H1 (cell line): Measurements from ENCODE around the gene SBNO2. TPM values are rescaled to one million over a fixed set of nuclear protein-coding genes. Genes with fewer than 3 reads are reported as not detected.

Experiments used
- CTCF ChIA-PET: fragments of 300-600 bp; sonication (Branson Sonifier 250); formaldehyde crosslinking; loops from one replicate; lab custom pipeline; 2021; ENCODE audit not compliant: partially characterized antibody; lab: Charles Lee
- POLR2A ChIA-PET: fragments of 300-600 bp; sonication (Branson Sonifier 250); formaldehyde crosslinking; loops from one replicate; lab custom pipeline; 2021; ENCODE audit warnings: inconsistent platforms; ENCODE audit not compliant: partially characterized antibody; lab: Charles Lee
- DNase-seq, 2 experiments: peaks; one replicate each; pipeline versions ENCODE4 v3.0.0 to v3.0.0-alpha.2; 2010 to 2022; ENCODE audit warnings: low spot score in 2 of 2, low read depth in 1 of 2, mixed read lengths in 1 of 2
- FAIRE-seq: peaks from 2 replicates; lab custom pipeline; 2011; peaks lifted over from hg19 to GRCh38; lab: Jason Lieb, UNC
- H2AFZ ChIP-seq: 2 replicates; pipeline ENCODE4 v1.8.1; 2012; ENCODE audit warnings: low read length, inconsistent platforms
- H2AK5ac ChIP-seq: 2 replicates; pipeline ENCODE4 v1.6.1; 2013; ENCODE audit warnings: low read depth, low read length
- H2BK120ac ChIP-seq: replicated peaks from 2 replicates; pipeline ENCODE3; 2013; ENCODE audit warnings: low read depth, low read length, inconsistent platforms
- H2BK12ac ChIP-seq: 2 replicates; pipeline ENCODE4 v1.6.1; 2013; ENCODE audit warnings: low read depth, low read length
- H2BK15ac ChIP-seq: 2 replicates; pipeline ENCODE4 v1.6.1; 2013; ENCODE audit warnings: low read length
- H2BK20ac ChIP-seq: 2 replicates; pipeline ENCODE4 v1.6.1; 2013; ENCODE audit warnings: low read length
- H2BK5ac ChIP-seq: 2 replicates; pipeline ENCODE4 v1.6.1; 2013; ENCODE audit warnings: low read depth, low read length
- H3K14ac ChIP-seq: 2 replicates; pipeline ENCODE4 v1.6.1; 2013; ENCODE audit warnings: inconsistent platforms; ENCODE audit not compliant: insufficient read length
- H3K18ac ChIP-seq: 2 replicates; pipeline ENCODE4 v1.6.1; 2013; ENCODE audit warnings: low read length; ENCODE audit errors: extremely low read depth
- H3K23ac ChIP-seq: 2 replicates; pipeline ENCODE4 v1.6.1; 2013; ENCODE audit warnings: inconsistent platforms; ENCODE audit not compliant: insufficient read length
- H3K23me2 ChIP-seq: 2 replicates; pipeline ENCODE4 v1.6.1; 2013; ENCODE audit warnings: low read depth, low read length
- H3K27ac ChIP-seq: 2 replicates; pipeline ENCODE4 v1.6.1; 2011; ENCODE audit warnings: low read depth, low read length, inconsistent platforms
- H3K27me3 ChIP-seq, 4 experiments: replicated peaks in 1 of 4; 1 replicate in 1 of 4; 2 replicates in 3 of 4; pipeline versions ENCODE4 v1.6.1 to v1.8.1; 2011 to 2013; ENCODE audit warnings: low read length in 3 of 4, mild to moderate bottlenecking in 3 of 4, inconsistent platforms in 2 of 4, mixed read lengths in 2 of 4, moderate library complexity in 1 of 4; ENCODE audit not compliant: control insufficient read depth in 3 of 4, insufficient read depth in 3 of 4; ENCODE audit errors: extremely low read depth in 1 of 4
- H3K36me3 ChIP-seq, 4 experiments: 2 replicates each; pipeline versions ENCODE4 v1.6.1 to v1.8.1; 2011 to 2013; ENCODE audit warnings: mild to moderate bottlenecking in 4 of 4, low read length in 3 of 4, moderate library complexity in 2 of 4, control low read depth in 1 of 4, inconsistent platforms in 1 of 4; ENCODE audit not compliant: insufficient read depth in 4 of 4, control insufficient read depth in 2 of 4
- H3K4ac ChIP-seq: replicated peaks from 2 replicates; pipeline ENCODE3; 2013; ENCODE audit warnings: low read length, low read depth, mixed read lengths, inconsistent platforms; ENCODE audit not compliant: insufficient read length
- H3K4me1 ChIP-seq, 4 experiments: replicated peaks in 1 of 4; 1 replicate in 1 of 4; 2 replicates in 3 of 4; pipeline versions ENCODE4 v1.6.1 to v1.8.1; 2011 to 2013; ENCODE audit warnings: low read length in 3 of 4, inconsistent platforms in 2 of 4, mixed read lengths in 1 of 4; ENCODE audit not compliant: insufficient read depth in 4 of 4, control insufficient read depth in 3 of 4
- H3K4me2 ChIP-seq, 2 experiments: 2 replicates each; pipeline versions ENCODE4 v1.6.1 to v1.8.1; 2011 to 2013; ENCODE audit warnings: low read depth in 2 of 2, low read length in 2 of 2, control low read depth in 1 of 2, inconsistent platforms in 1 of 2, mild to moderate bottlenecking in 1 of 2; ENCODE audit not compliant: insufficient read depth in 1 of 2
- H3K4me3 ChIP-seq, 4 experiments: fragments of 200-600, 300-600 bp in 1 of 4; sonication (generic), shearing (Covaris generic), sonication (Bioruptor Twin) in 1 of 4; 2 replicates each; pipeline versions ENCODE4 v1.5.1 to v1.8.1; 2011 to 2016; ENCODE audit warnings: low read length in 4 of 4, low read depth in 3 of 4, control low read depth in 2 of 4, inconsistent platforms in 2 of 4, mild to moderate bottlenecking in 2 of 4, mixed read lengths in 1 of 4, moderate library complexity in 1 of 4; ENCODE audit not compliant: insufficient read depth in 2 of 4; ENCODE audit errors: extremely low read depth in 1 of 4
- H3K56ac ChIP-seq: replicated peaks from 2 replicates; pipeline ENCODE3; 2013; ENCODE audit warnings: low read depth, mild to moderate bottlenecking, mixed read lengths, low read length, inconsistent platforms; ENCODE audit not compliant: insufficient read length
- H3K79me1 ChIP-seq: 2 replicates; pipeline ENCODE4 v1.6.1; 2013; ENCODE audit warnings: low read depth, low read length, control low read depth
- H3K79me2 ChIP-seq, 2 experiments: 2 replicates each; pipeline versions ENCODE4 v1.6.1 to v1.8.1; 2012 to 2013; ENCODE audit warnings: low read length in 2 of 2, mild to moderate bottlenecking in 2 of 2, inconsistent platforms in 1 of 2; ENCODE audit not compliant: insufficient read depth in 2 of 2, control insufficient read depth in 1 of 2
- H3K9ac ChIP-seq, 4 experiments: replicated peaks in 1 of 4; 1 replicate in 1 of 4; 2 replicates in 3 of 4; pipeline versions ENCODE4 v1.6.1 to v1.8.1; 2011 to 2013; ENCODE audit warnings: low read depth in 3 of 4, low read length in 3 of 4, control low read depth in 2 of 4, mild to moderate bottlenecking in 2 of 4, moderate library complexity in 2 of 4, inconsistent platforms in 1 of 4; ENCODE audit errors: extremely low read depth in 1 of 4
- H3K9me3 ChIP-seq, 2 experiments: 2 replicates each; pipeline versions ENCODE4 v1.6.1 to v1.8.1; 2012 to 2013; ENCODE audit warnings: mild to moderate bottlenecking in 2 of 2, moderate library complexity in 2 of 2, control low read depth in 1 of 2, inconsistent platforms in 1 of 2, low read depth in 1 of 2, low read length in 1 of 2, mixed read lengths in 1 of 2; ENCODE audit not compliant: insufficient read depth in 2 of 2
- H4K20me1 ChIP-seq, 2 experiments: replicated peaks in 1 of 2; 2 replicates each; pipeline versions ENCODE3 to v1.8.1; 2011 to 2013; ENCODE audit warnings: inconsistent platforms in 2 of 2, low read length in 2 of 2, mild to moderate bottlenecking in 1 of 2; ENCODE audit not compliant: insufficient read depth in 2 of 2, control insufficient read depth in 1 of 2
- H4K5ac ChIP-seq: 2 replicates; pipeline ENCODE4 v1.6.1; 2013; ENCODE audit warnings: low read length, low read depth, mixed read lengths, inconsistent platforms; ENCODE audit not compliant: insufficient read length
- H4K8ac ChIP-seq: 2 replicates; pipeline ENCODE4 v1.8.0; 2013; ENCODE audit warnings: mild to moderate bottlenecking, moderate library complexity, low read length, inconsistent platforms; ENCODE audit not compliant: insufficient read depth; ENCODE audit errors: extremely low read depth
- H4K91ac ChIP-seq: replicated peaks from 2 replicates; pipeline ENCODE3; 2013; ENCODE audit warnings: low read length, mixed read lengths, inconsistent platforms; ENCODE audit not compliant: insufficient read length
- CHD1 ChIP-seq: IDR thresholded peaks from 2 replicates; pipeline ENCODE4 v1.6.1; 2012; ENCODE audit warnings: low read depth, low read length, improper control_type of control experiment
- CTCF ChIP-seq, 3 experiments: IDR thresholded peaks; 1 replicate in 2 of 3; 2 replicates in 1 of 3; pipeline versions ENCODE4 v1.5.1 to v1.6.1; 2011; ENCODE audit warnings: low read length in 3 of 3, mild to moderate bottlenecking in 3 of 3, inconsistent platforms in 2 of 3, low read depth in 1 of 3, moderate library complexity in 1 of 3; ENCODE audit not compliant: insufficient read depth in 1 of 3; ENCODE audit errors: control extremely low read depth in 1 of 3
- WGBS, 2 experiments: shearing (Covaris generic) in 1 of 2; methylation state at CpG; one replicate each; pipeline versions ENCODE4 v1.1.6 to v1.1.7; 2013 to 2015; ENCODE audit warnings: low lambda C conversion rate in 2 of 2, mixed read lengths in 2 of 2, inconsistent platforms in 1 of 2, low coverage in 1 of 2, missing lambda C conversion rate in 1 of 2; ENCODE audit not compliant: insufficient replicate concordance in 2 of 2, insufficient coverage in 1 of 2, insufficient read length in 1 of 2; ENCODE audit errors: extremely low coverage in 1 of 2, missing lambda C conversion rate in 1 of 2; 5-methylcytosine and 5-hydroxymethylcytosine counted together
- polyA plus RNA-seq, 7 experiments: library from polyadenylated mRNA; depleted of rRNA in 3 of 7; stranded (reverse) in 5 of 7; unstranded in 2 of 7; fragments of >200 nt in 5 of 7; fragments of 200-250 nt in 2 of 7; gene quantifications; 1 replicate in 5 of 7; 2 replicates in 1 of 7; 4 replicates in 1 of 7; pipeline versions ENCODE4 v1.2.1 to v1.2.3, GENCODE V29; 2011 to 2013; ENCODE audit warnings: missing spikeins in 2 of 7, mixed read lengths in 2 of 7
- total RNA-seq: library from RNA; stranded (reverse); fragmentation: NEBNext Ultra II Directional; extraction: Animal tissue kit (Norgen Biotek cat#: 25700); gene quantifications from 2 replicates; pipeline ENCODE4 v1.2.1, GENCODE V29; 2021

Gene SBNO2
- total and polyA plus RNA-seq, 2 of the 8 experiments (the other 6 are each of a cell fraction or from before 2014, with no cell fraction given) = 12.2 to 31.4 TPM

DNA sequence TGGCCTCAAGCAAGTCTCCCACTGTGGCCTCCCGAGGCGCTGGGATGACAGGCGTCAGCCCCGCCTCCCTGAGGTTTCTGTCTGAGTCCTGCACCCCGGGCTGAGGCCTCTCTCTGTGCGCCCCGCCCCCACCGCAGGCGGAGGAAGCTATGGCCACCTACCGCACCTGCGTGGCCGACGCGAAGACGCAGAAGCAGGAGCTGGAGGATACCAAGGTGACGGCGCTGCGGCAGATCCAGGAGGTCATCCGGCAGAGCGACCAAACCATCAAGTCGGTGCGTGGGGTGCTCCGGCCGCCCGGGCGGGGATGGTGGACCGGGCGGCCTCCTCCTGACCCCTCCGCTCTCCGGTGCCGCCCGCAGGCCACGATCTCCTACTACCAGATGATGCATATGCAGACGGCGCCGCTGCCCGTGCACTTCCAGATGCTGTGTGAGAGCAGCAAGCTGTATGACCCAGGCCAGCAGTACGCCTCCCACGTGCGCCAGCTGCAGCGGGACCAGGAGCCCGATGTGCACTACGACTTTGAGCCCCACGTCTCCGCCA is 94.4 kb downstream of the SBNO2 start:
- Histone ChIP-seq H3K9me3 (no peaks in the 10 kb centered on the region), H4K8ac (0 out of 2 replicates have a peak overlapping the region, but pooled peaks have one; percentile 51), H3K4me2 (no peak overlapping the region), H2BK20ac (no peak overlapping the region), H3K27me3 (no peaks in the 10 kb centered on the region), H2BK5ac (no peak overlapping the region), H3K23me2 (no peaks in the 10 kb centered on the region), H2BK15ac (no peak overlapping the region), H2BK12ac (no peak overlapping the region), H4K20me1 (peaks cover 0 to 12% of the 10 kb centered on the region in 2 experiments), H2BK120ac (no peak overlapping the region), H3K79me2 (no peaks in the 10 kb centered on the region), H3K56ac (no peak overlapping the region), H3K4me3 (no peak overlapping the region), H3K14ac (no peak overlapping the region), H3K79me1 (no peaks in the 10 kb centered on the region), H2AK5ac (no peak overlapping the region), H3K4ac (no peak overlapping the region), H3K27ac (no peak overlapping the region), H3K23ac (no peak overlapping the region), H3K18ac (no peak overlapping the region), H3K4me1 (peaks cover 0 to 7% (median 0%) of the 10 kb centered on the region in 4 experiments; a peak in 4 of 7 replicates), H3K36me3 (peaks cover 0 to 54% (median 15%) of the 10 kb centered on the region in 4 experiments; a peak in 3 of 8 replicates), H4K5ac (no peak overlapping the region), H2AFZ (no peak overlapping the region), H3K9ac (no peak overlapping the region), H4K91ac (no peak overlapping the region)
- CTCF ChIA-PET = interaction anchor here (0.6 to 8.9 kb wide), 9 partner anchors 8 to 138 kb away, joined by 3 to 54 read pairs (median 4); partner anchors contain the start of genes ARHGAP45 and CNN2
- WGBS, 2 experiments = 94% methylated on average over 34 of the region's 45 CpGs; no CpG with 5 or more reads in 1 of the 2 experiments
- FAIRE-seq (no peak), DNase-seq (no peak)
- peak in 1 of 3 experiments; percentile 11; a peak in 1 of 4 replicates for TF ChIP-seq CTCF (IDR thresholded peaks at IDR 0.05; ENCODE audit: control extremely low read depth in 1 of 3, insufficient read depth in 1 of 3, low read depth in 1 of 3, low read length in 3 of 3)
- no peak for TF ChIP-seq CHD1
- POLR2A ChIA-PET = interaction anchor here (1.2 to 10.3 kb wide), 11 partner anchors 8 to 189 kb away, joined by 3 to 93 read pairs (median 8); partner anchors contain the start of genes ABCA7, ARHGAP45, CIRBP and CNN2
